Islet of Langerhans (tissue), 1 donor: Measurements from ENCODE around the gene LARP6.
"Not testable (repeated sequence)": the region's sequence is repeated elsewhere in the genome, so short reads cannot be mapped to it uniquely, and the experiment has no call there.

Experiments
- FAIRE-seq: peaks from one replicate; lab custom pipeline; 2011; peaks lifted over from hg19 to GRCh38; lab: Jason Lieb, UNC

Gene LARP6

GRCh38 chr15:70858614-70859321 is 4.8 kb upstream of the LARP6 start:
- FAIRE-seq = not testable (repeated sequence)

DNA sequence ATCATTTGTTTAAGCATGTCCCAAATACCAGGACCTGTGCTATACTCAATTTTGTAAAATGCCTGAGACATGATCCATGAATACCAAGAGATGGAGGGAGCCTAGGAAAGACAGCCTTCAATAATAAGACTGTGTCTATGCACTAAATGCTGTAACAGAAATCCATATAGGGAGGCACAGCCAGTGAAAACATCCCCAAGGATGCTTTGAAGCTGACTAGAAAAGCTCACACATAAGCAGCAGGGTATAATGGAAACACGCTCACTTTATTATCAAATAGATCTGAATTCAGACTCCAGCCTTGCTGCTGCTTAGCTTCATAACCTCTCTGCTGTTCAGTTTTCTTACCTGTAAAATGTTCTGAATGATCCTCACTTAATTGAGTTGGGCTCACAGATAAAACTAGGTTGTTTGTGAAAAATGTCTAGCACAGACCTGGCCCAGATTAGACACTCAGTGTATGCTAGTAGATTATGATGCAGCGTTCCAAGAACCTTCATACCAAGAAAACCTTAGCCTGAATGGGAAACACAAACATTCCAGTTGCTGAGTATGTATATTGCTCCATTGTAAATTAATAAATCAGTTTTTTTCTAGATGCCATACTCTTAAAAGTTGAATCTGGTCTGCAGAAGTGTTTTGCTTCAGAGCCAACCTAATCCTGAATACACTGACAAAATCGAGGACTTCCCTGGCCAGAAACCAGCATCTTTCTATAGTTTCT is 3.8 kb upstream of the LARP6 start:
- no peak for FAIRE-seq

DNA sequence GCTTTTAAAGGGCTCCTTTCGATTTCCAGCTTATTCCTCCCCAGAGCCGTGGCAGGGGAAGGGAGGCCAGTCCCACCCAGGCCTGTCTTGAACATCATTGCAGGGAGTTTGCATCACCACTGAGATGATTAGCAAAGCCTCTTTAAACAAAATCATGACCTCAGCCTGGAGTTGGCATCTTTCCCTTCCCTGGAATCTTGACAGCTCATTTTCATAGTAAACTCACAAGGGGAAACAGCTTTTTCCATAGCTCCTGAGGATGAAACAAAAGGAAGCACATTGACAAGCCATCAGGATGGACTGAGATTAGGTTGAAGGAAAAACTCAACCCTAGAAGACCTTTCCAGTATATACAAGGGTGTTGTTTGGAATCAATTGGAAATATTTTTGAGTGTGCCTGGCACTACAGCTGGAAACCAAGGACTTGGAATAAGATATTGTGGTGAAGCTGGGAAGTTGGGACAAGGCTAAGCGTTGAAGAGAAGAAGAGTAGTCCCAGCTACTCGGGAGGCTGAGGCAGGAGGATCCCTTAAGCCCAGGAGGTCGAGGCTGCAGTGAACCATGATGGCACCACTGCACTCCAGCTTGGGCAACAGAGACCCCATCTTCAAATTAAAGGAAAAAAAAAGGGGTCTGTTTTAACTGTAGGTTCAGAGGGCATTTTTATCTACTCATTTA is 3.1 kb upstream of the LARP6 start:
- FAIRE-seq = no peak

GRCh38 chr15:70856177-70856883 is 2.4 kb upstream of the LARP6 start:
- FAIRE-seq = no peak

GRCh38 chr15:70855764-70856163 is 1.8 kb upstream of the LARP6 start:
- FAIRE-seq = no peak

DNA sequence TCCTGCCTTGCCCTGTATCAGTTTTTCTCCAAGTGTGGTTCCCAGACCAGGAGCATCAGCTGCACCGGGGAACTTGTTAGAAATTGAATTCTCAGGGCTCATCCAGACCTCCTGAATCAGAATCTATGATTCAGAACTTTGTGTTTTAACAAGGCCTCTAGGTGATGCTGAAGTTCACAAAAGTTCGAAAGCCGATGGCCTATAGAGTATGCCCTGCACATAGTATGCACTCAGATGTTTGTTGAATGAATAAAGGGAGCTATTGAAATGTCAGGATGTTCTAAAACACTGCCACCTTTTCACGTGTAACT is 664 bp upstream of the LARP6 start:
- no peak for FAIRE-seq

GRCh38 chr15:70853318-70853972 is 512 bp downstream of the LARP6 start:
- no peak for FAIRE-seq

- FAIRE-seq = no peak
Measured at GRCh38 chr15:70852501-70853317, 1.2 kb downstream of the LARP6 start.

- no peak for FAIRE-seq
Measured at GRCh38 chr15:70851889-70852288, 2.1 kb downstream of the LARP6 start.

GRCh38 chr15:70845602-70846360 is 8.2 kb downstream of the LARP6 start:
- no peak for FAIRE-seq

GRCh38 chr15:70837476-70837875 is 16.5 kb downstream of the LARP6 start:
- FAIRE-seq = no peak

DNA sequence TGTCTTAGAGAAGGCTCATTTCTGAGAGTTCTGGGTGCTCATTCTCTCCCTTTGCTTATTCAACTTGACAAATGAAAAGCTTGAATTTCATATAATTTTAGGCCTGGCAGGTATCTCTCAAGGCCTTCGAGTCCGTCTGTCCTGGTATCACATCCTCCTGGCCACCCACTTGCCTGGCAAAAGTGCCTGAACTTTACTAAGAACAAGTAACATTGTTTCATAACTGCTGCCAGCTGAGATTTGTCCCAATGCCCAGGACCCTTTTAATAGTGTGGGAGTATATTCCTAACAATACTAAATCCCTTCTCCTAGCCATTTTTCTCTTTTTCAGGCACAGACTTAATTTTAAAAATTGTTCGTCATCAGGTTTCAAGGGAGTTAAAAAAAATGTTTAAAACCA is 18.1 kb downstream of the LARP6 start:
- FAIRE-seq = no peak

DNA sequence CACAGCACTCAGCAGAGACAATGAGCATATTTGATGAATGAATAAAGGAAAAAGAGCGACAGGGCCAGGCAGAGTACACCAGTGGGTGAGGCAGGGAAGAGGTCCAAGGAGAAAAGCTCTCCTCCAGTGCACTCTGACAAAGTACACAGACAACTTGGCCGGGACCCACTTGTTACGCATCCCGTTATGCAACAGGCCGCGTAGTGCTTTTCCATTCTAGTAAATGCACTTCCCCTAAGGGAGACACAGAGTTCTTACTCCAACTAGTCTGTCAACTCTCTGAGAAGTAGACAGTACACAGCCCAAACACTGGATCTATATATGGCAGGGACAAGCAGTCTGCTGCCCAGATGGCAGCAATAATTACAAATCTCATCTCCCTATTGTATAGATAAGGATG is 18.5 kb downstream of the LARP6 start:
- FAIRE-seq = no peak

DNA sequence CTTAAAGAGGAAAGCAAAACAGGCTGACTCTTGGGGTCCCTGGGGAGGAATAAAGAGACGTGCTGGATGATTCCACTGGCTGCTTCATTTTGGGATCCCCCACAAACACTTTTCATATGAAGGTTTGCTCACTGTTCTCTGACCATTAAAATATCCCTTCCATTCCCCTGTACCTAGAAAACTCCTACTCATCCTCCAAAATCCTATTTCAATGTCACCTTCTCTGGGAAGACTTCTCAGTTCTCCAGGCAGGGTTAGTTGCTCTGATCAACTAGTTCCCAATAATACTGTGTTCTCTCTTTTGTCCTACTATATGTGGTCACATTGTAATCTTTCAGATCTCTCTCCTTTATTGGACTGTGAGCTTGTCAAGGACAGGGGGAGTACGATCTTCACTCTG is 19.0 kb downstream of the LARP6 start:
- FAIRE-seq = no peak

GRCh38 chr15:70833861-70834765 is 19.8 kb downstream of the LARP6 start:
- no peak for FAIRE-seq

DNA sequence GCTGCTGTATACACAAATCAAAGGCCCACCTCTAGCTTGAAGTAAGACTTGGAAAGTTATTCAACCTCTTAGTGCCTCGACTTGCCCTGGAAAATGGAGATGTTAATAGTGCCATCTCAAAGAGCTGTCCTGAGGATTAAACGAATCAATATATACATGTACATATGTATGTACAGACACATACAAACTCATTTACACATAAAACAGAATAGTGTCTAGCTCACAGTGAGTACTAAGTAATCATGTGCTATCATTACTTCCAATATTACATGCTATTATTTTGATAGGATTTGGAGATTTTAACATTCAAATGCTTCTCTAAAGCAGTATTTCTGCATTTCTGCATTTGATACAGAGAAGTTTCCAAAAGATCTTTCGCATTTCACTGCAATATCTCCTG is 20.5 kb downstream of the LARP6 start:
- no peak for FAIRE-seq

GRCh38 chr15:70832176-70832575 is 21.8 kb downstream of the LARP6 start:
- FAIRE-seq = no peak

DNA sequence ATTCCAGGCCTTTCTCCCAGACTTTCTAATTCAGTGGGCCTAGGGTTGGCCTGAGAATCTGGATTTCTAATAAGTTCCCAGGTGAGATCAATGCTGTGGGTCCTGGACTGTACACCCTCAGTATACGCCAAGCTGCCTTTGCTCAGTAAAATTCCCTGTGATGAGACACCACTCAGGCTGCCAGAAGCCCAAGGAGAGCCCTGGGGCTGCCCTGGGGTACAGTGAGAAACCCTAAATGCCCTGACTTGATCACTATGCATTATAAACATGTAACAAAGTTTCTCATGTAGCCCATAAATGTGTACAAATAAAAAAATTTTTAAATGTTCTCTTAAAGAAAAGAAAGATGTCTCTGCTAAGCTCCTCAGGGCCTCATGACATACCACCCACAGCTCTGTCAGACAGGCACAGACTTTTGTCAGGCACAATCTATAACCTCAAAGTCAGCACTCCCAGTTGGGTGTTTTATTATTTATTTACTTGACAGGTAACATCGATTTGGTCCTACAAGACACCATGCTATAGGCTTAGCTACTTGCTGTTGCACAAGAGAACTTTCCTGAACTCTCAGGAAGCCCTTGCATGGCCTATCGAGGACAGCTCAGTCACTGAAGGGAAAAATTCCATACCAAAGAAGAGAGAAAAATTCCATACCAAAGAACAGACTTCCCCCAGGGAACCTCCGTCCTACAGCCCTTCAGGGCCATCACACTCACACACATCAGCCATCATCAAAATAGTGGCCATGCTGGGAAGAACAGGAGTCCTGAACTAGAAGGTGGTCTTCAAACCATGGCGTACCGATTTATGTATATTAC is 22.7 kb downstream of the LARP6 start:
- FAIRE-seq = no peak

DNA sequence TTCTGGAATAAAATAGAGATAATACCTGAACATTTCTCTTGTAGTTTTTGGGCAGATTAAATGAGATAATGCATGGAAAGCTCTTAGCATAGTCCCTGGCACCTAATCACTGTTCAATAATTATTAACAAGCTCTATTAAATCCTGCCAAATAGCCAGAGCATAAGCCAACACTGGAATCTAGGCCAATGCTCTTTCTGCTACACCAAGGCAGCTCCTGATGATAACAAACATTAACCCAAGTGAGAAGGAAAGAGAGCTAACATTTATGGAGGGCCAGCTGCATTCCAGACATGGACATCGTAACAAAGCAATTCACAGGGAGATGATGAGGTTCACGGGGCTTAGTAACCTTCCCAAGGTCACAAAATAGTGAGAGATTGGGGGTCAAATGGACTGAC is 23.3 kb downstream of the LARP6 start:
- FAIRE-seq = no peak
